GM18870 (cell line): ENCODE data around the gene PHF1.
A peak's percentile ranks its signal among the peaks of the same experiment; 100 is the strongest.

ENCODE experiments used
- ATAC-seq: cut with Tn5 transposase; IDR thresholded peaks from one replicate; pipeline ENCODE4 v1.9.1; 2021; ENCODE audit warnings: moderate library complexity; ENCODE audit not compliant: unreplicated experiment

Gene PHF1

GRCh38 chr6:33417128-33417902, 6.5 kb downstream of the PHF1 start:
- ATAC-seq: no peak

- ATAC-seq: peak; percentile 87
Observed at GRCh38 chr6:33417903-33418689, 7.3 kb downstream of the PHF1 start, which contains the start of gene CUTA. Gene CUTA, minus strand, starts transcription at chr6:33418107. Its CDS starts 107 bp downstream, at chr6:33418000.

GRCh38 chr6:33418690-33419291, 8.0 kb downstream of the PHF1 start:
- ATAC-seq: no peak

GRCh38 chr6:33419580-33420490, 9.0 kb downstream of the PHF1 start, which contains the start of gene SYNGAP1:
Gene SYNGAP1, plus strand, starts transcription at chr6:33420065. Its CDS starts 200 bp downstream, at chr6:33420265.
- no peak for ATAC-seq

GRCh38 chr6:33420491-33421343, 9.9 kb downstream of the PHF1 start:
- no peak for ATAC-seq

GRCh38 chr6:33421344-33421643, 10.5 kb downstream of the PHF1 start:
- no peak for ATAC-seq

GRCh38 chr6:33423777-33424176, 13.0 kb downstream of the PHF1 start:
- no peak for ATAC-seq

GRCh38 chr6:33424855-33425667, 14.2 kb downstream of the PHF1 start:
- ATAC-seq: no peak

GRCh38 chr6:33425668-33426577, 15.1 kb downstream of the PHF1 start:
- ATAC-seq: no peak

- ATAC-seq: no peak
Observed at GRCh38 chr6:33426590-33427511, 16.0 kb downstream of the PHF1 start.

- no peak for ATAC-seq
Observed at GRCh38 chr6:33427585-33428223, 16.9 kb downstream of the PHF1 start.

GRCh38 chr6:33428224-33428965, 17.6 kb downstream of the PHF1 start:
- no peak for ATAC-seq

GRCh38 chr6:33428966-33429749, 18.3 kb downstream of the PHF1 start:
- ATAC-seq: no peak

GRCh38 chr6:33429750-33430052, 18.9 kb downstream of the PHF1 start:
- no peak for ATAC-seq

GRCh38 chr6:33430334-33430733, 19.5 kb downstream of the PHF1 start:
- ATAC-seq: no peak
